Lower leg skin (tissue), 4 donors: ENCODE results near the gene SPTLC1. TPM values are rescaled to one million over a fixed set of nuclear protein-coding genes. Genes with fewer than 3 reads are reported as not detected.

Experiments
- DNase-seq, 2 donors: peaks; one replicate each; pipeline ENCODE4 v3.0.0-alpha.2; 2019; ENCODE audit warnings: low spot score in 2 of 2
- H3K4me3 ChIP-seq: fragments of 200-600 bp; sonication (generic); 2 replicates; pipeline ENCODE4 v1.5.1; 2017; ENCODE audit warnings: mild to moderate bottlenecking, low read depth; ENCODE audit not compliant: poor library complexity, severe bottlenecking
- CTCF ChIP-seq, 3 donors: fragments of 450-650 bp; IDR thresholded peaks; one replicate each; pipeline ENCODE4 v1.5.1; 2016; ENCODE audit warnings: antibody characterized with exemption in 3 of 3, mild to moderate bottlenecking in 3 of 3, moderate library complexity in 2 of 3
- POLR2A ChIP-seq, 2 donors: fragments of 450-650 bp; IDR thresholded peaks; one replicate each; pipeline ENCODE4 v1.6.1; 2016 to 2017; ENCODE audit warnings: antibody characterized with exemption in 2 of 2, mild to moderate bottlenecking in 1 of 2, moderate library complexity in 1 of 2
- WGBS, 2 donors: methylation state at CpG; one replicate each; pipeline ENCODE4 v1.1.5; 2018; 5-methylcytosine and 5-hydroxymethylcytosine counted together
- intact Hi-C: fragments of 100-400 bp; cut with DNase I; formaldehyde crosslinking; loops from one replicate; pipeline ENCODE4 v1.15.0; 2023; ENCODE audit warnings: low total_unique reads
- total RNA-seq, 4 donors: library from RNA; depleted of rRNA; stranded (reverse); fragments of >200 nt; gene quantifications; one replicate each; pipeline ENCODE4 v1.1.0, GENCODE V29; 2016

The SPTLC1 gene
- total RNA-seq, 4 donors from 2014 or later = 80.5 to 99.6 (median 95.6) TPM

DNA sequence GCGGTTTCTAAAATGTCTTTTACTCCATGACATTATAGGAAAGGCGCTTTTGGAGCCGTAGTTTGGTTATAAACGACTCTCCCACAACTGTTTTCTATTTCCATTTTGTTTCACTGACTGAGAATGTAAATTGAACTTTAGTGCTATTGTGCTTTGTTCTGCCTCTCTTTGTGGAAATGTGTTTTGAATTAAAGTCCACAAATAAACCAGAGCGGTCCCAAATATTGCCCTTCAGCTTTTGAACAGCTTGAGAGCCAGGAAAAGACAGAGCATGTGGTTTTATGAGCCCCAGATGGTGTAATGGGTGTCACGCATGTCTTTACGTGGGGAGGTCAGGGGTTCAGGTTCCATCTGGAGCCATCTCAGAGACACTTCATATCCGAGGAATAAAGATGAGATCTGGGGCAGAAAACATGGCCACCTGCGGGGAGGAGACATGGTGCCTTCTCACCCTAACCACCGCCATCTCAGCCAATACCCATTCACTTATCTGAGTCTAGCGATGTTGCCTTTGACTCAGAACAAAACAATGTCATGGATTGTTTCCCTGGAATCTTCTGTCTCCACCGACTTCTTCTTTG lies 122.7 kb downstream of the SPTLC1 start:
- 57 to 63% methylated on average over 12 of the region's 12 CpGs for WGBS, 2 donors
- peak in 1 of 2 donors; percentile 25 for DNase-seq
- no peak overlapping the region for H3K4me3 ChIP-seq
- intact Hi-C loops = no loop called here
- TF ChIP-seq POLR2A (IDR thresholded peaks at IDR 0.05) (no peak), CTCF (IDR thresholded peaks at IDR 0.05) (no peak)

DNA sequence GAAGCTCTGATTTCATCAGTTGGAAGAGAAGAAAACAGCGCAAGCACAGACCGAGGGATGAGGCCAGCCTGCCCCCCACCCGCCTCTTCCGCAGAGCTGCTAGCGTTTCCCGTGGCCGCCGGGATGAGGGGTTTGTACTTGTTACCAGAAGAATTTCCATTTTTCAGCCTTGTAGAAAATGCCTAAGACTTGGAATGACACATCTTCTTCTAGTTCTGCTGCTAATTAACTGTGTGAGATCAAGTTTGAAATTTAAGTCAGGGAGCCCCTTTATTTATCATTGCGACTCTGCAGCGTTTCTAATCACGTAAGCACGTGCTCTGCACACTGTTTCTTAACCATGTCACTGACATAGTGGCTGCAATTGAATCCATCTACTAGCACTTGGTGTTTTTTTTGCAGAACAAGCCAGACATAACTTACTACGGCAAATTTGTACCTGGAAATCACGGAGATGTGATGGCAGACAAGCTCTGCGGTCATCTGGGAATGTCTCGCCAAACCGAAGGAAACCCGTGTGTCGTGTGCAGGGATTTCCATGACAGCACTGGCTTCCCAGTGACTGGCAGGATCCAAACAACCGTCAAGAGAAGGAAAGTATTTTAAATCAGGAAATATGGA lies 123.4 kb downstream of the SPTLC1 start:
- intact Hi-C loops = no loop called here
- WGBS, 2 donors = 53 to 54% methylated on average over 20 of the region's 20 CpGs
- DNase-seq = no peak
- no peak for TF ChIP-seq POLR2A (IDR thresholded peaks at IDR 0.05)
- TF ChIP-seq CTCF (IDR thresholded peaks at IDR 0.05) = no peak
- H3K4me3 ChIP-seq = no peak overlapping the region

- intact Hi-C loops = no loop called here
- TF ChIP-seq POLR2A (IDR thresholded peaks at IDR 0.05) (no peak), CTCF (IDR thresholded peaks at IDR 0.05) (no peak)
- no peak overlapping the region for H3K4me3 ChIP-seq
- 90 to 91% methylated on average over 2 of the region's 2 CpGs for WGBS, 2 donors
- no peak for DNase-seq
Observed at GRCh38 chr9:91986248-91986647, 129.0 kb downstream of the SPTLC1 start.

- DNase-seq = no peak
- WGBS, 2 donors = 88 to 91% methylated on average over 2 of the region's 2 CpGs
- intact Hi-C loops = no loop called here
- TF ChIP-seq POLR2A (IDR thresholded peaks at IDR 0.05) = no peak
- TF ChIP-seq CTCF (IDR thresholded peaks at IDR 0.05) = no peak
- no peak overlapping the region for H3K4me3 ChIP-seq
Observed at GRCh38 chr9:91985692-91986091, 129.5 kb downstream of the SPTLC1 start.

Other genes with a start within 250 kb of the SPTLC1 start
- gene ROR2, start 165.2 kb downstream of the SPTLC1 start, total RNA-seq = 1 to 10 TPM; 2.3 to 8.7 (median 5.8) TPM
- 10 to 100 TPM; 39.3 to 54.9 (median 46.7) TPM for gene IARS1, start 178.3 kb upstream of the SPTLC1 start, total RNA-seq
- gene NOL8, start 209.9 kb upstream of the SPTLC1 start, total RNA-seq = 10 to 100 TPM; 20.4 to 40.8 (median 21.9) TPM
- gene CENPP, start 210.5 kb upstream of the SPTLC1 start, total RNA-seq = 10 to 100 TPM in 2 of 4 donors, 1 to 10 TPM in 2; 7.8 to 28.8 (median 12.2) TPM